Hypothalamus (tissue), 51 donors: ENCODE data around the gene TTLL13.
"Not testable (repeated sequence)": the region's sequence is repeated elsewhere in the genome, so short reads cannot be mapped to it uniquely, and the experiment has no call there.

Source experiments
- DNase-seq, 51 donors: peaks; one replicate each; lab custom pipeline; 2025; lab: John Stamatoyannopoulos, UW

TTLL13 gene

DNA sequence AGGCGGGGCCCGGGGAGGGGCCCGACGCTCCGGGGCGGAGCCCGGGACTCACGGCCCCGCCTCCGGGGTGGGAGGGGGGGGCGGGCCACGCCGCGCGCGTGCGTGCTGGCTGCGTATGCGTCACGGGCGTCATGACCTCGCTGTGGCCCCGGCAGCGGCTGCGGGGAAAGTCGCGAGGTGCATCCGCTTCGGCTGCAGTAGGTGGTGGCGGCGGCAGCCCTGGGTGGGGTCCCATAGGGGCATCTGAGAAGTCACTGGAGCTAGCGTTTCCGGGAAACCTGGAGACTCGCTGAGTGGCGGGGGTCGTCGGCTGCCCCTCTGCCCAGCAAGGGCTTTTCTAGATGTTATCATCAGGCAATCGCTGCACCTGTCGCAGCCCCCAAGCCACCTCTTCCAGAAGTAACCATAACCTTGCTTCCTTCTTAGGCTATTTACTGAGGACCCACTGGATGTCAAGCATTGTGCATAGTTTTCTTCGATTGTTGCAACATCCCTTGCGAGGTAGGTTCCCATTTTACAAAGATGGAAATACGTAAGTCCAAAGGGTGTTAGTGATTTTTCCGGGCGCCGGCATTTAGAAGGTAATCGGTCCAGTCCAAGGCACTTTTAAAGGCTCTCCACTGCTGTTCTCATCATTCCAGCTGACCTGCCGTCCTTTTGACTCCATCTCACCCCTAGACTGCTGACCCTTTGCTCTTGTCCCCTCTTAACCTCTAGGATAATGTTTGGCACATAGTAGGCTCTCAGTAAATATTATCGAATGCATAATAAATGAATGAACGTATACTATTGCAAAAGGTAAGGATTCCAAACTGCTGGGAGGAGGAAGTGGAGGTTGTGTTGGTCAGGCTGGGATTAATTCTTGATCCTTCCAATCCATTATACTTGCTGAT is 15.0 kb upstream of the TTLL13 start, which contains the start of gene GDPGP1:
Gene GDPGP1 (plus strand): TSS at position 114 of the 893 bp plus-strand sequence. CDS start 6,700 bp downstream, outside the sequence.
- DNase-seq, result peak in 4 of 51 donors; percentile 28 to 94 (median 90)

DNA sequence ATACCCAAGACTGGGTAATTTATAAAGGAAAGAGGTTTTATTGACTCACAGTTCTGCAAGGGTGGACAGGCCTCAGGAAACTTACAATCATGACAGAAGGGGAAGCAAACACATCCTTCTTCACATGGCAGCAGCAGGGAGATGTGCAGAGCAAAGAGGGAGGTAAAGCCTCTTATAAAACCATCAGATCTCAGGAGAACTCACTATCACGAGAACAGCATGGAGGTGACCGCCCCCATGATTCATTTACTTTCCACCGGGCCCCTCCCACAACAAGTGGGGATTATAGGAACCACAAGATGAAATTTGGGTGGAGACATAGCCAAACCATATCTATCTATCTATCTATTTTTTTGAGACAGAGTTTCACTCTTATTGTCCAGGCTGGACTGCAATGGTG is 10.0 kb upstream of the TTLL13 start:
- no peak for DNase-seq

DNA sequence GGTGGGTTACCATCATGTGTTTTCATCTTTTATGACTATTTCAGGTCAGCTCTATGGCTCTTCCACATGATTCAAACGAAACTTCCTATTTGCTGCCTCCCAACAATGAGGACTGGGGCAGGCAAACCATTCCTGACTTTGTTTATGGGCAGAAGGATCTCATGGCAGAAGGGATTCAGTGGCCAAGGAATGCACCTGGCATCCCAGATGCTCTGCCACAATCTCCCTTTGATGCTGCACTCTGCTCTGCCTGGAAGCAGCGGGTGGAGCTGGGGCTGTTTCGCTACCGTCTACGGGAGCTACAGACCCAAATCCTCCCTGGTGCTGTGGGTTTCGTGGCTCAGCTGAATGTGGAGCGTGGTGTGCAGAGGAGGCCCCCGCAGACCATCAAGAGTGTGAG is 8.5 kb upstream of the TTLL13 start:
- DNase-seq, result no peak

DNA sequence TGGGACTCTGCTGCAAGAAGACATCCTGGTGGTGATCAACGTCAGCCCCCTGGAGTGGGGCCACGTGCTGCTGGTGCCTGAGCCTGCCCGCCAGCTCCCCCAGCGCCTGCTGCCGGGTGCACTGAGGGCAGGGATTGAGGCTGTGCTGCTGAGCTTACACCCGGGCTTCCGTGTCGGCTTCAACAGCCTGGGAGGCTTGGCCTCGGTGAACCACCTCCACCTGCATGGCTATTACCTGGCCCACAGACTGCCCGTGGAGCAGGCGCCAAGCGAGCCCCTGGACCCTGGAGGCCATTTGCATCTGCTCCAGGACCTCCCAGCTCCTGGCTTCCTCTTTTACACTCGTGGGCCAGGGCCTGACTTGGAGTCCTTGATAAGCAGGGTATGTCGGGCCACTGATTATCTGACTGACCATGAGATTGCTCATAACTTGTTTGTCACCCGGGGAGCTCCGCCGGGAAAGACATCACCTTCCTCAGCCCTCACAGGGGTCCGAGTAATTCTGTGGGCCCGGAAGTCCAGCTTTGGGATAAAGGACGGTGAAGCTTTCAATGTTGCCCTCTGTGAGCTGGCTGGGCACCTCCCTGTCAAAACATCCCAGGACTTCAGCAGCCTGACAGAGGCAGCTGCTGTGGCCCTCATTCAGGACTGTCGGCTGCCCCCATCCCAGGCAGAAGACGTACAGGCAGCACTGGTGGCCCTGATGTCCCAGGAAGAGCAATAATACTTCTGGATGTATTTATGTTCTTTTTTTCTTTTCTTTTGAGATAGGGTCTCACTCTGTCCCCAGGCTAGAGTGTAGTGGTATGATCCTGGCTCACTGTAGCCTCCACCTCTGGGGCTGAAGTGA is 7.8 kb upstream of the TTLL13 start:
- DNase-seq, result no peak

DNA sequence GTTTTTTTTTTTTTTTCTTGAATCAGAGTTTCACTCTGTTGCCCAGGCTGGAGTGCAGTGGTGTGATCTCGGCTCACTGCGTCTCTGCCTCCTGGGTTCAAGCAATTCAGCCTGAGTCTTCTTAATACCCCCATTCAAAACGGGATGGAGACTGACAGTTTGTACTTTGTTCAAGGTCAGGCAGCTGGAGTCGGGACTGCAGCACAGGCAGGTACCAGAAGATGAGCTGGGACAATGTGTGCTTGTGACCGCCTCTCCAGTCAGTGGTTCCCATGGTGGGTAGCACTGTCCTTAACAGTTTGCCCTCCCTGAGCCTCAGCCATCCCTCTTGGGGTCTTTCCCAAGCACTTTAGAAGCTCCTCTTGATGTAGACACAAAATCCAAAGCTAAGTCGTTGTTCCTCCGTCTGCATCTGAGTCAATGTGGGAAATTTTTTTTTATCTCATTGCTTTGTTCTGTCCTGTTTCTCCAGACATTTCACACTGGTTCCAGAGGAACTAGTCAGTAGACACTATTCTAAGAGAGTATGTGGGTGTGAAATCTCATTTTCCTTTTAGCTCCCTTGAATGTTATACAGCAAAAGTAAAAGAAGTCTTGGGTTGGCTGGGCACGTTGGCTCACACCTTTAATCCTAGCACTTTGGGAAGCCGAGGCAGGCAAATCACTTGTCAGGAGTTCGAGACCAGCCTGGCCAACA is 5.3 kb upstream of the TTLL13 start:
- DNase-seq, result peak in 1 of 51 donors; percentile 24

DNA sequence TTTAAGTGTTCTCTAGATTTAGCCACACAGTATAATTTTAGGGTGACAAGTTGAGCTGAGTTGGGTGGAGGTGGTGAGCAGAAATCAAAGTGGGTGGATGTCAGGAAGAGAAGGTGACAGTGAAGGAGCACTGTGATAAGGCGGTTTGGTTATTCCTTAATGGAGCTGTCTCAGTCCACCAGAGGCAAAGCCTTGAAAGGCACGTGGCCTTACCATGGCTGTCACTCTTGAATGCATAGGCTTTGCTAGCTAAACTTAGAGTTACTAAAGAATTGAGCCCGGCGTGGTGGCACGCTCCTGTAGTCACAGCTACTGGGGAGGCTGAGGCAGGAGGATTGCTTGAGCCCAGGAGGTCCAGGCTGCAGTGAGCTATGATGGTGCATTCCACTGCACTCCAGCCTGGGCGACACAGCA is 560 bp upstream of the TTLL13 start:
- peak in 2 of 51 donors; percentile 12 to 51 for DNase-seq

DNA sequence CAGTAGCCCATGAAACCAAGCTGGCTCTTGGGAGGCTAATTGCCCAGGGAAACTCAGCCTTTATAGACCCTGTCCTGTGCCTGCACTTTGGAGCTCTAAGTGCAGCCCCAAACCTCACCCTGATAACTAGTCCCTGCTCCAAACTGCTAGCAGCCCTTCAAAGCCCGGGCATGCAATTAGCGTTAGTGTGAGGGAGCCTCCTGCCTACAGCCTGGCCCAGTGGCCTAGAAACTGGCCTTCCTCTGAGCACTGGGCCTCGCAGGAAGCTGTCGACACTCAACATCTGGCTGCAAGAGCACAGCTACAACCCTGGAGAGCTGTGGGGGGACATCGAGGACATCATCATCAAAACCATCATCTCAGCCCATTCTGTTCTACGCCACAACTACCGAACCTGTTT is 8.4 kb downstream of the TTLL13 start:
- DNase-seq, result no peak

DNA sequence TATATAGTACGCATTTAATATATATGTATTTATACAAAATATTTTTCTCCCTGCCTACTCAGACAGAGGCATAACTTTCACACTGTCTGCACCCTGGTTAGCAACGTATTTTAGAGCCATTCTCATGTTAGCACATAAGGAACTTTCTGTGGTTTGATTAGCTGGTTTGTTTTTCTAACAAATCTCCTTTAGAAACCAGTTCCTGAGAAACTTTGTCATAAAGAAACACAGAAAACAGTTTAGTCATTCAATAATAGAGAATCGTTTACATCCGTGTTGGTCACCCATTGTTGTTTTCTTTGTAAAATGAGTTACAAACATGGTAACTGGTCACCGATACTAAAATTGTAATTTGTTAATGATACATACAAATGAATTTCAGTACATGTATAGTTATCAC is 10.2 kb downstream of the TTLL13 start:
- no peak for DNase-seq

DNA sequence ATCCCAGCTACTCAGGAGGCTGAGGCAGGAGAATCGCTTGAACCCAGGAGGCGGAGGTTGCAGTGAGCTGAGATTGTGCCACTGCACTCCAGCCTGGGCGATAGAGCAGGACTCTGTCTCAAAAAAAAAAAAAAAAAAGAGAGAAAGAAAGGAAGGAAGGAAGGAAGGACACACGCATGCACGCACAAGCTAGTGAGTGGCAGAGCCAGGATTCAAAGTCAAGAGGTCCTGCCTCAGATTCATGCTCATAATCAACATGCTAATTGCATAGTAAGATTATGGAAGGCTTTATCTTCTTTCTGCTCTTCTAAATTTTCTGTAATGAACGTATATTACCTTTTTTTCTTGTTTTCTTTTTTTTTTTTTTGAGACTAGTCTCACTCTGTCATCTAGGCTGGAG is 11.4 kb downstream of the TTLL13 start:
- not testable (repeated sequence) for DNase-seq

DNA sequence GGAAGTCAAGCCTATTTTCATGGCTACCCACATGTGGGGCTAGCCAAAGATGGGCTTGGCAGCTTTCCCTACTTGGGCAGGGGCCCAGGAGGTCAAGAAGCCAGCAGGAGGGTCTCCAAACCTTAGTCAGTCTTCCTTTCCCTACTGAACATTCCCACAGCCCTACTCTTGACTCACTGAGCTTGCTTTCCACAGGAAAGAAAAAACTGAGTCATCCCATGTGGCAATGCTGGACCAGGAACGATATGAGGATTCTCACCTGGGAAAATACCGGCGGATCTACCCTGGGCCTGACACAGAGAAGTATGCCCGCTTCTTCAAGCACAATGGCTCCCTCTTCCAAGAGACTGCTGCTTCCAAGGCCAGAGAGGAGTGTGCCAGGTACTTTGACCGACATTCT is 12.5 kb downstream of the TTLL13 start:
- no peak for DNase-seq

DNA sequence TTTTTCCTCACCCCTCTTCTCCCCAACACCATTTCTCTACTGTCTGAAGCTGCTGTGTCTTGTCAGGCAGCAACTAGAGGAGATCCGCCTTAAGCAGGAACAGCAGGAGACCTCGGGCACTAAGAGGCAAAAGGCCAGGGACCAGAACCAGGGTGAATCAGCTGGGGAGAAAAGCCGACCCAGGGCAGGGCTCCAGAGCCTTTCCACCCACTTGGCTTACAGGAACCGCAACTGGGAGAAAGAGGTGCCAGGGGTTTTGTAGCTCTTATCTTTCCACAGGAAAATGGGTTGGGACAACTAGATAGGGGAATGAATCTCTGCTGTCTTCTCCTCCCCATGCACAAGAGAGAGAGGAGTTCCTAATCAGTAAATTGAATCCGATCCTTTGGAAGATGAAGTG is 13.1 kb downstream of the TTLL13 start:
- DNase-seq, result no peak

DNA sequence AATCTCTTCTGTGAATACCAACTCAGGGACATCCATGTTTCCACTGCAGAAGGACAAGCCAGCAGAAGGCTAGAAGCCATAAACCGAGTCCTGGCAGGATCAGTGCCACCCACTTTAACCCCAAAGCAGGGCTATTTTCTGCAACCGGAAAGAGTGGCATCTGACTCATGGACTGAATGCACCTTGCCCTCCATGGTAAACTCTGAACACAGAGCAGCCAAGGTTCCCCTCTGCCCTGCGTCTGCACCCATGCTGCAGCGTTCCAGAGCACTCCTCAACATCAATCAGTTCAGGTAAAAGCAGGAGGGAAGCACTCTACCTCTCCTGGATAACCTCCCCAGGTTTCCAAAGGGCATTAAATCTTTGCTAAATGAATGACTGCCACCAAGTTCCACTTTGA is 15.3 kb downstream of the TTLL13 start:
- DNase-seq, result peak in 1 of 51 donors; percentile 26

DNA sequence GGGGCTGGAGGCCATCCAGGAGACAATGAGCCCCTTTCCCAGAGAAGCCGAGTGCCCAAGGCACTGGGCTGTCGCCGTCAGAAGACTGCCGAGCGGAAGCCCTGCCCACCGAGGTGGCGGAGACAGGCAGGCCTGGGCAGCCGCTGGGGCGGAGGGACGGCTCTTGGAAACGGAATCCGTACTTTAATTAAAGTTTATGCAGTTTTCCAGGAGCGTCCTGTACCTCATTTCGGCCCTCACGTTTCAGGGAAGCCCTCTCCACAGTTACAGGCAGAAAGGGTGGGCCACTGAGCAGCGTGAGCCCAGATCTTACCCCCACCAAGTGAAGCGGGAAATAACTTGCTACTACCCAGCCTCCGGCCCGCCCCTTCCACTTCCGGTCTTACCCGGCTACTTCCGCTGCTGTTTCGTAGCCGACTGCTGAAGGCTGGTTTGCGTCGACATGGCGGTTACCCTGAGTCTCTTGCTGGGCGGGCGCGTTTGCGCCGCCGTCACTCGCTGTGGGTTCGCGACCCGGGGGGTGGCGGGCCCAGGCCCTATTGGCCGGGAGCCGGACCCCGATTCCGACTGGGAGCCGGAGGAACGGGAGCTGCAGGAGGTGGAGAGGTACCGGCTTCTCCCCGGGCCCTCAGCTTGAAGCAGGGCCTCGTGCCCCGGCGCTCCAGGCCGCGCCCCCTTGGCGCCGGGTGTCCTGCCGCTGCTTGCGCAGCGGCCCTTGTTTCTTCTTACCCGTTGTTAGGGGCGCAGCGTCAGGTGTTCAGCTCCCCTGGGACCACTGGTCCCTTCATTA is 16.1 kb downstream of the TTLL13 start, which contains the start of gene NGRN:
Gene NGRN (plus strand): TSS at position 402 of the 790 bp plus-strand sequence. CDS start 41 bp downstream, at position 443.
- DNase-seq, result peak; percentile 66 to 97 (median 89)

DNA sequence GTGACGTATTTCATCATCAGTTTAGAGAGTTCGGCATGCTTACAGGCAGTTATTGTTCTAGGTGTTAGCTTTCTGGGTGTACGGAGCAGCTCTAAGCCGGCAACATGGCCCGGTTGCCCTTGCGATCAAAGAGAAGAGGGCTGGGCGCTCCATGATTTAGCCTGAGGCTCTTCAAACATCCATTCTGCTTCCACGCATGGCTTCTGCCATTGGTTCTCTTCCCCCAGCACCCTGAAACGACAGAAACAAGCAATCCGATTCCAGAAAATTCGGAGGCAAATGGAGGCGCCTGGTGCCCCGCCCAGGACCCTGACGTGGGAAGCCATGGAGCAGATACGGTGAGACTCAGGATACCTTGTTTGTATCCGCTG is 16.7 kb downstream of the TTLL13 start:
- DNase-seq, result peak in 19 of 51 donors; percentile 12 to 71 (median 39)

DNA sequence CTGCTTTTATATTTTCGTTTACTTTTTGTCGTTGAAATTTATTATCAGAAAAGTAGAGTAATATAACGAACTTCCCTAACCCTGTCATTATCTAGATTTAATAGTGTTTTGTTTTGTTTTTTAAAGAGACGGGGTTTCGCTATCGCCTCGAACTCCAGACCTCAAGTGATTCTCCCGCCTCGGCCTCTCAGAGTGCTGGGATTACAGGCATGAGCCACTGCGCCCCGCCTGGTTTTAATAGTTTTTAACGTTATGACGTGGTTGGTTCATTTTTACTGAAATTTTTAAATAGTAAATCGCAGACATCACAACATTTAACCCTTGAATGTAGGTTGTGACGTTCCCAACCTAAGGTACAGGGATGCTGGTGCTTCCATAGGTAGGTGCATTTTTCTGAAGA is 17.1 kb downstream of the TTLL13 start:
- DNase-seq, result peak in 2 of 51 donors; percentile 4 to 11

DNA sequence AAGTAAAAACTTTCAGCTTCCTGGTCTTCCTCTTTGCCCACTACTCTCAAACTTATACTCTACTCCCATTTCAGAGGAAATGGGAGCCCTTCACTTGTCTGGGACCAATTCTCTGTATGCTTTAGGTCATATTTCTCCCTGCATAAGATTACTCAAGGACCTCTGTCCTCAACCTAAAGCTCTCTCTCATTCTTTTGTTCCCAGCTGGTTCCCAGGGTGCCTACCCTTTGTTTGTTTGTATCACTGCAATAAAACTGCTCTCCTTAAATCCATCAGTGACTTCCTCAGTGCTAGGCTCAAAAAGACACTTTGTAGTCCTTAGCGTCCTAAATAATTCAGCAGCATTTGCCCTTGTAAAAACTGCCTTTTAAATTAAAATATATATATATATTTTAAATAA is 19.1 kb downstream of the TTLL13 start:
- no peak for DNase-seq

DNA sequence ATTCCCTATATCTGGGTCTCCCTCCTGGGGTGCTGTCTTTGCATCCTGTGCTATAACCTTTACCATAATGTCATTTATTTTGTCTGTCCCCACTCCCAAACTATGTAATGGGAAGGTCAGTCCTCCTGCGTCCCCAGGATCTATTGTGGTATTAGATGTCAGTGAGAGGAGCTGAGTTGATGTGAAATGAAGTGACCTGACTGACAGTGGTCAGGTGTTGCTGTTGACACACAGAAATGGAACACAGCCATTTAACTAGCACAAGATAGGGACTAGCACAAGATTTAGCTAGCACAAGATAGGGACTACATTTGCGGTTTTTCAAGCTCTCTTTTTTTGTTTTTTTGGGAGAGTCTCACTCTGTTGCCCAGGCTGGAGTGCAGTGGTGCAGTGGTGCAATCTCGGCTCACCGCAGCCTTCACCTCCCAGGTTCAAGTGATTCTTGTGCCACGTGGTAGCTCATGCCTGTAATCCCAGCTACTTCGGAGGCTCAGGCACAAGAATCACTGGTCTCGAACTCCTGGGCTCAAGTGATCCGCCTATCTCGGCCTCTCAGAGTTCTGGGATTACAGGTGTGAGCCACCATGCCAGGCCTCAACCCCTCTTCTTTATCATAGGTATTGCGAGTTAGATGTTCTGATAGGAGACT is 21.3 kb downstream of the TTLL13 start:
- no peak for DNase-seq

DNA sequence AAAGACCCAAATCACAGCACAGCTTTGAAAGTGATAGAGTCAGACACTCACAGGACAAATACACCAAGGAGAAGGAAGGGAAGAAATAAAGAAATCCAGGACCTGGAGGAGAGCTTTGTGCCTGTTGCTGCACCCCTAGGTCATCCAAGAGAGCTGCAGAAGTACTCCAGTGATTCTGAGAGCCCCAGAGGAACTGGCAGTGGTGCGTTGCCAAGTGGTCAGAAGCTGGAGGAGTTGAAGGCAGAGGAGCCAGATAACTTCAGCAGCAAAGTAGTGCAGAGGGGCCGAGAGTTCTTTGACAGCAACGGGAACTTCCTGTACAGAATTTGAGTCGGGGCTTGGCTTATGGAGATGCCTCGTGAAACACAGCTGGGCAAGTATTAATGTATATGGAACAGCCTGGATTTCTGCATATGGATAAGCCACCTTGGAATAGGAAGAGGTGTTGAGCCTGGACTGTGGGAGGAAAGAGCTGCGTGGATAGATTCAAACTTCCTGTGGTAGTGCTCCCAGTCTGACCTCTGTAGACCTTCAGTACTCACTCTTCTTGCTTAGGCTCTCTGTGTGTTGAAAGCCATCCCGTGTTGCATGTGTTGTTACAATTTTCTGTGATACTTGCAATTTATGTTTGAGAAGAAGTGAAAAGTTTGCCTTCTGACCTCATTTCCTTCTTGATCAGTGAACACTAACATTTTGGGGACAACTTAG is 22.3 kb downstream of the TTLL13 start:
- DNase-seq, result peak in 1 of 51 donors; percentile 5

DNA sequence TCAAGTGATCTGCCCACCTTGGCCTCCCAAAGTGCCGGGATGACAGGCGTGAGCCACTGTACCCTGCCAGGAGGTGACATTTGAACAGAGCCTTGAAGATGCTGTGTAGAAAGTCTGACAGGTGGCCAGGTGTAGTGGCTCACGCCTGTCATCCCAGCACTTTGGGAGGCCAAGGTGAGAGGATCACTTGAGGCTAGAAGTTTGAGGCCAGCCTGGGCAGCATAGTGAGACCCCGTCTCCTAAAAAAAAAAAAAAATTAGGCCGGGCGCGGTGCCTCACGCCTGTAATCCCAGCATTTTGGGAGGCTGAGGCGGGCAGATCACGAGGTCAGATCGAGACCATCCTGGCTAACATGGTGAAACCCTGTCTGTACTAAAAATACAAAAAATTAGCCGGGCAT is 29.1 kb downstream of the TTLL13 start:
- not testable (repeated sequence) for DNase-seq
